OCI-LY7 (cell line): ENCODE measurements around the gene LRRIQ4.

Experiments
- CTCF ChIP-seq: fragments of 200-600 bp; sonication (generic); conservative IDR thresholded peaks from 2 replicates; pipeline ENCODE4 v1.5.1; 2014; ENCODE audit warnings: mild to moderate bottlenecking, antibody characterized with exemption, low read length, moderate library complexity, mixed read lengths
- EZH2phosphoT487 ChIP-seq: fragments of 200-600 bp; sonication (generic); IDR thresholded peaks from 2 replicates; pipeline ENCODE4 v1.6.1; 2018; ENCODE audit warnings: low read depth, borderline replicate concordance, mild to moderate bottlenecking, mixed run types, antibody characterized with exemption, low read length, moderate library complexity, mixed read lengths

GRCh38 chr3:169811631-169812331, 889 bp upstream of the LRRIQ4 start:
- TF ChIP-seq CTCF (no peak), EZH2phosphoT487 (no peak)
